Raji (cell line): ENCODE results near the gene SSH2.

Experiments
- POLR2A ChIP-seq: IDR thresholded peaks from 2 replicates; pipeline ENCODE4 v1.6.1; 2011; ENCODE audit warnings: low read depth, low read length, control low read depth; ENCODE audit not compliant: insufficient read depth

SSH2 gene

DNA sequence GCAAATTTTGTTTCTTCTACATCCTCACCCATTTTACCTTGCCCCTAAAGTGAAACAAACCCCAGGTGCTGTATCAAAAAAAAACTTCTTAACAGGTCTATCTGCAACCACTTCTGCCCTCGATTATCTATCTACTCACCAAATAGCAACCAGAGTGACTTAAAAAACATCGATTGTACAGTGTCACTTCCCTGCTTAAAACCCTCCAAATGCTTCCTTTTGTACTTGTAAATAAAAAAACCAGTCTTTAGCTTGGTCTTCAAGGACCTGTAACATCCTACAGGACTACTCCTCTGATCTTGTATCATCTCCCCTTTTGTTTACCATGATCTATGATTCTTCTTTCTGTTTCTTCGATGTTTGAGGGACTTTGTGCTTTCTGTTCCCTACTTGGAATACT is 224.6 kb downstream of the SSH2 start:
- no peak for TF ChIP-seq POLR2A

DNA sequence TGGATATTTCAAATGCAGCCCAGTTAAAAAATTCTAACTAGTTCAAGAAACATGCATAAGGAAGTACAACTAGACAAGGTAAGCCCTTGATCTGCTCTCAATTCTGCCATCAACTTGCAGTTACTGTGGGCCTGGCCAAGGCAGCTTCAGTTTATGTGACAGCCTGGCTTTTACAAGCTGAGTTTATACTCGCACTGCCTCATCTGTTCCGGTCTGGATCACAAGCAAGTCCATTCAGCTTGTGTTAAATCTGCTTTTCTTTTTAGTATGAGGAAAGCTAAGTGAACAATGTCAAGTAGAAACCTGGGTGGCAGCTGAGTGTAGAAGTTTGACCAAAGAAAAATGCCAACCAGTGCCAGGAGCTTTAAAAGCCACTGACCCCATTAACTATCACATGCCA is 230.7 kb downstream of the SSH2 start:
- TF ChIP-seq POLR2A = no peak

DNA sequence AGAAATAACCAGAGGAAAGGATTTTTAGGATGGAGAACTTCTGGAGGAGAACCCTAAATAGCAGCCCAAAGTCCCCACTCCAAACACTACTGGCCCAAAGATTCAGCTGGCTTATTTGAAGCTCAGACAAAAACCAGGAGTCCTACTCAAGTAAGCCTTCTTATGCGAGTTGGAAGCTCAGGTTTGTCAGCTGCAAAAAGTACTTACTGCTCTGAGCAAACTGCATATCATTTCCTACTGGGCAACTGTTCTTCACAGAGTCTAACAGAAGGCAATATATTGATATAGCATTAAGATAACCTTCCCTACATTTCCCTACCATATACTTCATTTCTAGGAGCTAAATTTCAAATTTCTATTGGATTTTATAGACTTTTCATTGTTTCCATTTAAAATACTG is 231.2 kb downstream of the SSH2 start:
- no peak for TF ChIP-seq POLR2A

DNA sequence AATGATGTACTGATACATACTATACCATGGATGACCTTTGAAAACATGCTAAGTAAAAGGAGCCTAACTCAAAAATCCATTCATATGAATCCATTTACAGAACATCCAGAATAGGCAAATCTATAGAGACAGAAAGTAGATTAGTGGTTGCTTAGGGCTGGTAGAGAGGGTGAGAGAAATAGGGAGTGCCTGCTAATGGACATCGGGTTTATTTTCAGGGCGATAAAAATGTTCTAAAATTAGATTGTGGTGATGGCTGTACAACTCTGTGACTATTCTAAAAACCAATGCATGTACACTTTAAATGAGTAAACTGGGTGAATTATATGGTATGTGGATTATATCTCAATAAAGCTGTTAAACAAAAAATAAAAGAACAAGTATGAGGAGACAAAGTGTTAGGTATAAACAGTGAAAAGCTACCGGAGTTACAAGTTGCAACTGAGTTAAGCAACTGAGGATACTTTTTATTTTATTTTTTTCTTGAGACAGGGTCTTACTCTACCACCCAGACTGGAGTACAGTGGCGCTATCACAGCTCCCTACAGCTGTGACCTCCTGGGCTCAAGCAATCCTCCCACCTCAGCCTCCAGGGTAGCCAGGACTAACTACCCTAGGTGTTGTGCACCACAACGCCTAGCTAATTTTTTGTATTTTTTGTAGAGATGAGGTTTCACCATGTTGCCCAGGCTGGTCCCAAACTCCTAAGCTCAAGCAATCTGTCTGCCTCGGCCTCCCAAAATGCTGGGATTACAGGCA is 231.8 kb downstream of the SSH2 start:
- no peak for TF ChIP-seq POLR2A

DNA sequence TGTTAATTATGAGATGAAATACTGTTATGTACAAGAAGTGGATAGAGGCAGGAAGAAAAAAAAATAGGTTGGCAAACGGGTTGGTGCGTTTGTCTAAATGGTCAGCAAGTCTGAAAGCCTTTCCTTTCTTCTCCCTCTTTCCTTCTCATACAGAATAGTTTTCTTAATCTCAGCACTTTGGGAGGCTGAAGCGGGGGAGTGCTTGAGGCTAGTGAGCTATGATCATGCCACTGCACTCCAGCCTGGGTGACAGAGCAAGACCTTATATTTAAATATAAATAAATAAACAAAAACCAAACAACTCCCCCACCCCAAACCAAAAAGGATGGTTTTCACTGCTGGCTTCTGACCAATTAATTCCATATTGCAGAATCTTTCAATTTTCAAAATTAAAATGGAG is 232.7 kb downstream of the SSH2 start:
- TF ChIP-seq POLR2A = no peak

DNA sequence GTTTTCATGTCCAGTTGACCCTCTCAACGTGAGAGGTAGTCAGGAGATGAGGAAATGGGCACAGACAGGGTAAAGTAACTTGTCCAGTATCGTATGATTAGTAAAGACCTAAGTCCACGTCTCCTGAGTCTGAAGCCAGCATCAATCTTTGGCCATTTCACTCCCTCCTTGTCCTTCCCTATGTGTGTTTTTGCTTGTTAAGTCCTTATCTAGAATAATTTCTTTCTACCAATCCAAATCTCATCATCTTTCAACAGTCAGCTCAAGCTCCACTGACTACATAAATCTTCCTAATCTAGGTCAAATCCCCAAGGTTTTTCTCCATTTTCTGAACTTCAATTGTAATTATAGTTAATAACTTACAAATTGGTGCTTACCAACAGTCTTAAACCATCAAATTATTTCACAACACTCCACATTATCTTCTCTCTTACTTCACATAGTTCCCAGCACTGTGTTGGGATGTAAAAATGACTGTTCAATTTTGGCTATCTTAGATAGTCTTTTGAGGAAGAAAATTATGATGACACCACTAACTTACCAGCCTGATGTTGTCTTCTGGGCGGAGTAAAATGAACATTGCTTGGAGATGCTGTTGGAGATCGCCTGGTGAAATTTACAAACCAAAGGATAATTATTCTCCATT is 235.0 kb downstream of the SSH2 start:
- no peak for TF ChIP-seq POLR2A

DNA sequence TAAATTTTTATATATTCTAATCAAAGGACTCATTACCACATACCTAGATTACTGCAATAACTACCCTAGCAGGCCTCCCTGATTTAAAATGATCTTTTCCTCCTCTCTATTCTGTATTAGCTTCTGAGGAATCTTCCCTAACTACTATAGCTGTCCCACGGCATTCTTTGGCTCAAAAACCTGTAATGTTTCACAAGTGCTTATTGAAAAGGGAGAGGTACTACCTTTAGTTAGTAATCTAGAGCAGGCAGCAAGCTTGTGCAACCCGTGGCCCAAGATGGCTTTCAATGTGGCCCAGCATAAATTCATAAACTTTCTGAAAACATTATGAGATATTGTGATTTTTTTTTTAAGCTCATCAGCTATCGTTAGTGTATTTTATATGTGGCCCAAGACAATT is 236.3 kb downstream of the SSH2 start:
- no peak for TF ChIP-seq POLR2A

DNA sequence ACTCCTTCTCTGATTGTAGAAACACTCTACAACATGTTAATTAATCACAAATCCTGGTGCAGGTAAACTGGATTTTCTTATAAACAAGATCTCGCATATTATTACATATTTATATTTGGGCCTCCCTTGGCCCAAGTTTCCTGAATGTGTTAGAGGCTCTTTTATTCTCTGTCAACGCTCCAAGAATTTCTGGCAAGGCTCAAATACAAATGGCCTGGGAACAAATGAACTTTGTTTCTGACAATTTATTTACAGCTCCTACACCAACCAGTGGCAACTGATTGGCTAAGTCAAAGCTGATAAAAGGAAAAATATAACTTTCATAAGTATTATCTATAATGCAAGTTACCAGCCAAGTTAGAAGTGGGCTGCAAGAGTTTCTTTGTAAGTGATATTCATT is 242.4 kb downstream of the SSH2 start:
- no peak for TF ChIP-seq POLR2A

DNA sequence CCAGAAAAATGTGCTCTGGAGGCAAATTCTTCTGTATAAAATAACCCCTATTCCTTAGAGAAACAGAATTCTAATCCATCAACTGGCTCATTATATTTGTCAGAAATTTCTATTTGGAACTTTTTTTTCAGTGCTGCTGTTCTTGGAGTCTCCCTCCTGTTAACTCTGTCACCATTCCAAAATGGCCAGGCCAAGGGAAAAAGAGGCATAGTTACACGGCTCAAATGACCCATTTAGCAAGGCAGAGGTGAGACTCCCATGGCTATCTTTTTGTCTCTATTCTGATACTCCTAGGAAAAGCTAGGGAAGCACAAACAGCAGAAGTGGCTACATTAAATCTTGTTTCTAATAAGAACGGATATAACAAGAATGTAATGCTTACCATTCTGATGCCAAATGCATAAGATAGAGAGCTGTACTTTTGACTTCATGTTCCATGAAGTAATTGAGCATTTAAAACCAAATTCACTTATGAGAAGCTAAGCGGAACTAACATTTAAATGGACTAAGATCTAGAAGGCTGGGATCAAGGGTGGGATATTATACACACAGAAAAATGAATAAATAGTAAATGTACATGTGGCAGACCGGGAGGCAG is 242.9 kb downstream of the SSH2 start:
- TF ChIP-seq POLR2A = no peak

DNA sequence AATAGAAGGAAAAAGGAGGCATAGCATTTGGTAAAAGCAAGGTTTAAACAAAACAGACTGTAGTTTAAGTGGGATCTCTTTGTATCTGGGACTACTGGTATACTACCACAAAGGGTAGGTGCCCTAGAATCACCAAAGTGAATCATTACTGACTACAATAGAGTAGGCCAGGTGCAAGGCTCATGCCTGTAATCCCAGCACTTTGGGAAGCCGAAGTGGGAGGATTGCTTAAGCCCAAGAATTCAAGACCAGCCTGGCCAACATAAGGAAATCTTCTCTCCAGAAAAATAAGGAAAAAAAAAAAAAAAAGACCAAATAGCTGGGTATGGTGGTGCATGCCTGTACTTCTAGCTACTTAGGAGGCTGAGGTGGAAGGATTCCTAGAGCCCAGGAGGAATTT is 246.5 kb downstream of the SSH2 start:
- no peak for TF ChIP-seq POLR2A

DNA sequence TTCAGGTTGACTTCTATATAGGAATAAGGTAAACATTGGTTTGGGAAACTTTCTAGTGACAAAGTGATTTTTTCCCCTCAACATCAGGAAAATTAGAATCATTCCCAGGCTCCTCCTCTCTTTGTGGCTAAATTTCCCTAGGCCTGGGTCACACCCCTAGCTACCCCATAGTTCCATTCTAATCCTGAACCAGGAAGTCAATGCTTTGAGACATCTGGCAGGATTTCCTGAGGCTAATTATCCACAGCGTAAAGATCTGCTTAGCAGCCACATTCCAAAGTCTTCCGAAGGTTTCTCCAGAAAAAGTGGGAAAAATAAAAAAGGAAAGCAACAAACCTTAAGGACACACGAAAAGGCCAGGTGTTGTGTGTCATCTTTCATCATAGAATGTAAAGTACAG is 247.0 kb downstream of the SSH2 start:
- no peak for TF ChIP-seq POLR2A

DNA sequence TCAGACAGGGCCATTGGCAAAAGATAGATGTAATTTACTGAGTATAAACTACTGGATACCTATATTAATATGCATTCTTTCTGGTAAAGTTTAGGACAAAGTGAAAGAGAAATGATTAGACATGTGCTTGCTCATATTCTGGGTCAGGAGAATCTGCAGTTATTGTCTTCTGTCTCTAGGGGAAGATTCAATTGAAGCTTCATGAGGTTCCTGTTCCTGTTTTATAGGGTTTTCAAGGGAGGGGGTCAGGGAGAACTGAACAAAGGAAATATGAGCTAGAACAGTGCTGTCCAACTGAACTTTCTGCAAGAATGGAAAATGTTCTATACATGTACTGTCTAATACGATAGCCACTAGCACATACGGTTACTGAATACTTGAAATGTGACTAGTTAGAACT is 248.0 kb downstream of the SSH2 start:
- no peak for TF ChIP-seq POLR2A

DNA sequence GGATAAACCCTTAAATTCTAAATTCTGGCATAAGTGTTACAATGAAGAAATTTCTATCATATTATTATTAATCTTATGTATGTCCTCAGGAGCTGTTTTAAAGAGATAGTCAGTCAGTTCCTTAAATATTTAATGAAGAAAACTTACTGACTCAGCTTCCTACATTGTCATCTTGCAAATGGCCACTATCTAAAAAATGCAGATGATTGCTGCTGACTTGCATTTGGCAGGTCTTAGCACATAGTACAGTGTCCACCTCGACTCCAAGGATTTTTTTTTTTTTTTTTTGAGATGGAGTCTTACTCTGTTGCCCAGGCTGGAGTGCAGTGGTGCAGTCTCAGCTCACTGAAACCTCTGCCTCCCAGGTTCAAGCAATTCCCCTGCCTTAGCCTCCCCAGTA is 252.2 kb downstream of the SSH2 start:
- no peak for TF ChIP-seq POLR2A

DNA sequence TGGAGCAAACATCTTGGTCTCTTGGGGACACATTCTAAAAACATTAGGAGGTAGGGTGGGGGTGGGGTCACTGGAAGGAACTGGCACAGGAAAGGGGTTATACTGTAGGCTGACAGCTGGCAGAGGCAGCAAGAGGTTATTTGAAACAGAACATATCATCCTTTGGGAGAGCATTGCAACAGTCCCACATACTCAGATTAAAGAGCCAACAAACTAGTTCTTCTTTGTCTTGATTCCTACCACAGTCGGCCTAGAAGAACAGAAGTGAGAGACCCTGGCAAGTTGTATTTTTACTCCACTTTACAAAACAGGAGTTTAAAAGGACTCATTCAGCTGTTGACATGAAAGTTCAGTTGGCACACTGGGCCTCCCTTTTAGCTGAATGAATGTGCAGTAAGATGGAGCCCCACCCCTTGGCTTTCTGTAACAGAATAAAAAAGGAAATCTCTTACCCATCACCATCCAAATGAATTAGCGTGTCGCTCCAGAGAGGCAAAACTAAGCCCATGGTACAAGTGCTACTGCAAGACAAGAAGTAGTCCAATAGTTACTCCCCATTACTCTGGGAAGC is 252.7 kb downstream of the SSH2 start:
- TF ChIP-seq POLR2A = no peak

DNA sequence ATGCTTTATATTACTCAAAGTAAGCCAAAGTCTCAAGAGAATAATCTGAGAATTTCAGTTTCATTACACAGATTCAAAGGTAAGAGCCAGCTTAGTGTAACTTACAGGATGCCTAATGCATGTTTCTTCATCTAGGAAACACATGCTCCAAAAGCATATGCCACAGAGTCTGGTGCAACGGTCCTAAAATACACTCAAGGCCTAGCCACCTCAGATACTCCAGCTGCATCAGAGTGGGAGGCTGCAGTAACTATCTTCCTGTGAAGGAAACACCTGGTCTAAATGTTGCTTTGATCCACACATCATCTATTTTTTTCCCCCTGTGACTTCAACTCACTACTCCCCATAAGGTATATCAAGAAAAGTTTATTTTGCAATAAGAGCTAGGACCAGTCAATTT is 255.7 kb downstream of the SSH2 start:
- TF ChIP-seq POLR2A = no peak

DNA sequence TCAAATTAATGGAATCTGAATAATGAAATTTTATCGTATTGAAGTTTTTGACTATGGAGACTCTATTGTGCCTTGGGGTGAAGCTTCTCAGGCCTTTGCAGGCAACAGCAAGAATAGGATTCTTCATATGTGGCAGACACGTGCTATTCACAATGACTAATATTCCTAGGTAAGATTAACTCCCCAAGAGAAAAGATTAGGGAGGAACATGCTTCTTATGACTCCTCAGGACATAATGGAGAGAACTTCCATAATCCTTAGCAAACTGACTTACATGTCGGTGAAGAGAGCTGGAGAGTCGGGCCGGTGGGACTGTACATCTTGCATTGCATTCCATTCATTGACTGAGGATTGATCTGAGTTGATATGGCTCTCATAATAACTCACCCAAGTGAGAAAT is 258.4 kb downstream of the SSH2 start:
- no peak for TF ChIP-seq POLR2A
